ENCODE data around the gene MPZL2. TPM values are rescaled to one million over a fixed set of nuclear protein-coding genes. Genes with fewer than 3 reads are reported as not detected.

Gene MPZL2
- total RNA-seq, 2 experiments from 2014 or later, result 15.8 to 17.8 TPM

DNA sequence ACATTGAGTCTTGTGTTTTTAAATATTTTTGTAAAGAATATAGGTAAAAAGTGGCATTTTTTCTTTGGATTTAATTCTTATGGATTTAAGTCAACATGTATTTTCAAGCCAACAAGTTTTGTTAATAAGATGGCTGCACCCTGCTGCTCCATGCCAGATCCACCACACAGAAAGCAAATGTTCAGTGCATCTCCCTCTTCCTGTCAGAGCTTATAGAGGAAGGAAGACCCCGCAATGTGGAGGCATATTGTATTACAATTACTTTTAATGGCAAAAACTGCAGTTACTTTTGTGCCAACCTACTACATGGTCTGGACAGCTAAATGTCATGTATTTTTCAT is 40.1 kb upstream of the MPZL2 start:
- Mint-ChIP-seq H3K4me1 (ENCODE audit: low read depth) (peaks cover 61% of the 10 kb centered on the region), H3K27ac (peak overlapping the region; percentile 100), H3K27me3 (no peaks in the 10 kb centered on the region), H3K36me3 (peaks cover 40% of the 10 kb centered on the region), H3K4me3 (peak overlapping the region; percentile 100), H3K9me3 (no peaks in the 10 kb centered on the region)
- POLR2A ChIA-PET, result interaction anchor here (1.0 to 2.6 kb wide), 7 partner anchors 8 to 106 kb away, joined by 3 to 17 read pairs (median 5); no protein-coding TSS in a partner anchor
- DNase-seq, result no peak
- intact Hi-C loops (cut with micrococcal nuclease), result loop anchor here (1.0 to 2.0 kb wide), 3 partner anchors 63 to 694 kb away; partner anchors contain the start of genes CENATAC and KMT2A
- CTCF ChIA-PET, result interaction anchor here (1.2 to 8.8 kb wide), 7 partner anchors 8 to 106 kb away, joined by 3 to 67 read pairs (median 10); partner anchors contain the start of genes CD3D and CD3G

DNA sequence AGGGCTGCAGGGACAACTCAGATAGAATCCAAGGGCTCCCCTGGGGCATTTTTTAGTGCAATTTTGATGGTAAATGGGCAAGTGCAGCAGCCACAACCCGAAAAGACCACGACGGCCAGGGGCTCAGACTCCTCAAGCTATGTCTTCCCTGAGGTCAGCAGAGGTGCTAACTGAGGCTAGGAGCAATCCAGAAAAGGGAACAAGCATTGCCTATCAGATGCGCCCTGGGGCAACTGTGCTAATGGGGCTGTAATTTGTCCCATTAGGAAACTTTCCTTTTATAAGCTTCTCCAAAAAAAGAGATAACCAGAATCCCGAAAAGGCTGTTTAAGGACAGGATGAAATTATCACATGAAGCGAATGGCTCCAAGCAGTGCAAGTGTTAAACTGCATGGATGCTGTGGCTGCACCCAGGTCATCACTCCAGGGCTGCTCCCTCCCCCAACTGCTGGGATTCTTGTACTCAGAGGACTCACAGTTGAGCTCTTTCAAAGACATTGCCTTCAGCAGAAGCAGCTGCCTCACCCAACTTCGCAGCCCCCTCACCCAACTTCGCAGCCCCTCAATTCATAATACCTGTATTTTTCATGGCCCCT is 37.6 kb upstream of the MPZL2 start:
- intact Hi-C loops (cut with micrococcal nuclease), result no loop called here
- CTCF ChIA-PET, result interaction anchor here (0.6 to 1.8 kb wide), 3 partner anchors 11 to 65 kb away, joined by 3 to 5 read pairs (median 3); no protein-coding TSS in a partner anchor
- Mint-ChIP-seq H3K4me3 (no peak overlapping the region), H3K9me3 (no peaks in the 10 kb centered on the region), H3K4me1 (ENCODE audit: low read depth) (peaks cover 36% of the 10 kb centered on the region), H3K36me3 (peaks cover 15% of the 10 kb centered on the region), H3K27ac (peak overlapping the region; percentile 10), H3K27me3 (no peaks in the 10 kb centered on the region)
- POLR2A ChIA-PET, result no interaction called here
- no peak for DNase-seq

DNA sequence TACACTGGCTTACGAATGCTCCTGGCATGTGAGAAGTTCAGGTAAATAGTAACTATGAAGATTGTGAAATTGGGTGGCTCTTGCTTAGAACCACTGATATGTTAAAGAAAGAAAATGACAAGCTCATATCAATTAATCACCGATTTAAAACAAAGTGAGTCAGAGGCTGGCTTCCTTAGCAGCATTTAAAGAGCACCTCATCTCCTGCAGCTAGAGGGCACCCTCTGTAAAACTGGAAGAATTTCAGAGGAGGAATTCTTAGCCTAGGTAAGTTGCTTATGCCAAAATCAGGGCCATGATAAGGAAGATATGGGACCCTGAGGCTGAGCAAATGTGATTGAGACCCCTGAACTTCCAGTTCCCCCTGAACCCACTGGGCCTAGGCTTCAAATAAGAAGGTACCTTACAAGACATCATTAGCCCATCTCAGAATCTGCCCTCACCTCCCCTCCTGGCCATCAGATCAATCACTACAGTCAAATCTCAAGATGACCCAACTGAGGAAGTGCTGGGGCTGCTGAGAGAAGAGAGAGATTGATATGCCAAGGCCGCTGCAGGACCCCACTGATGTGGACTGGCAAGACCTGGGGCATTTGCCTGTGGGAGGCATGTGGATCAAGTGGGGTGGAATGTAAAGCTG is 31.8 kb upstream of the MPZL2 start:
- no peaks in the 10 kb centered on the region for H3K9me3 Mint-ChIP-seq
- peak overlapping the region; percentile 61 for H3K27ac Mint-ChIP-seq
- peak; percentile 63 for DNase-seq
- POLR2A ChIA-PET, result interaction anchor here (1.1 to 1.9 kb wide), 5 partner anchors 9 to 97 kb away, joined by 3 to 11 read pairs (median 4); partner anchors contain the start of genes CD3E and MPZL3
- CTCF ChIA-PET, result interaction anchor here (0.6 to 2.5 kb wide), 67 partner anchors 9 to 489 kb away, joined by 3 to 67 read pairs (median 4); partner anchors contain the start of genes CD3D, CD3E, CD3G and JAML
- intact Hi-C loops (cut with micrococcal nuclease), result loop anchor here (1.0 to 5.0 kb wide), 2 partner anchors 191 to 270 kb away; no protein-coding TSS in a partner anchor
- H3K27me3 Mint-ChIP-seq, result no peaks in the 10 kb centered on the region
- H3K4me3 Mint-ChIP-seq, result peak overlapping the region; percentile 22
- H3K36me3 Mint-ChIP-seq, result no peaks in the 10 kb centered on the region
- H3K4me1 Mint-ChIP-seq (ENCODE audit: low read depth), result peaks cover 17% of the 10 kb centered on the region

DNA sequence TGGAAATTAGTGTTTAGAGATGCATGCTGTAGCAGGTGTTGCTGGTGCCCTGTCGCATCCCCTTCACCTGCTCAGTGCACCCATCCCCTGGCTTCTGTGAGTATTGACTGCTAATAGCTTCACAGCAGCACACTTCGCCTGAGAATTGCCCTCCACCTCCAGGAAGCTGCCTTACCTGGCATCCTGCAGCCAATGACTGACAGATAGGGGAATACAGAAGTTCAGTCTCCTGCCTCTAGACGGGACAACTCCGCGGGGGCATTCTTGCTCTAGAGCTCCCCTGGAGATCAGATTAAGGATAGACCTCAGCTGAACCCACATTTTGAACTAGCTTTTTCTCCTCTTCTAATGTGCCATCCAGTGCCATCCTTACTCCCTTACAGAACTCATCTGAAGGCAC is 31.1 kb upstream of the MPZL2 start:
- Mint-ChIP-seq H3K36me3 (no peaks in the 10 kb centered on the region), H3K4me3 (no peak overlapping the region), H3K27me3 (no peaks in the 10 kb centered on the region), H3K9me3 (no peaks in the 10 kb centered on the region), H3K27ac (peak overlapping the region; percentile 61), H3K4me1 (ENCODE audit: low read depth) (peaks cover 20% of the 10 kb centered on the region)
- no peak for DNase-seq
- intact Hi-C loops (cut with micrococcal nuclease), result loop anchor here (5.0 kb wide), 1 partner anchor 192 kb away; no protein-coding TSS in a partner anchor
- ChIA-PET CTCF (interaction anchor here (0.6 to 2.5 kb wide), 66 partner anchors 8 to 488 kb away, joined by 3 to 67 read pairs (median 4); partner anchors contain the start of genes CD3D, CD3E, CD3G and JAML), POLR2A (interaction anchor here (1.1 to 1.9 kb wide), 5 partner anchors 10 to 97 kb away, joined by 3 to 11 read pairs (median 4); partner anchors contain the start of genes CD3E and MPZL3)

DNA sequence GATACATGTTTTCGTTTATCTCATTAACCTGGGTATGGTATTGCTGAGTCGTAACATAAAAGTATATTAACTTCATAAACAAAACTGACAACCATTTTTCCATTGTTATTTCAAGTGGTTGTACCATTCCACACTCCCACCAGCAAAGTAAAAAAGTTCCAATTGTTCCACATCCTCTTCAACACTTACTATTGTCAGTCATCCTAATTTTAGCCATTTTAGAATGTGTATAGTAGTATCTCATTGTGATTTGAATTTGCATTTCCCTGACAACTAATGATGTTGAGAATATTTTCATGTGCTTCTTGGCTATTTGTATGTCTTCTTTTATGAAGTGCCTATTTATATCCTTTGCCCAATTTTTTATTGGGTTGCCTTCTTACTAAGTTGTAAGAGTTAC is 30.0 kb upstream of the MPZL2 start:
- Mint-ChIP-seq H3K9me3 (peaks cover 2% of the 10 kb centered on the region), H3K4me3 (no peak overlapping the region), H3K4me1 (ENCODE audit: low read depth) (peaks cover 20% of the 10 kb centered on the region), H3K27ac (no peak overlapping the region), H3K36me3 (no peaks in the 10 kb centered on the region), H3K27me3 (no peaks in the 10 kb centered on the region)
- no peak for DNase-seq
- intact Hi-C loops (cut with micrococcal nuclease), result no loop called here
- ChIA-PET POLR2A (no interaction called here), CTCF (interaction anchor here (0.8 to 2.5 kb wide), 3 partner anchors 28 to 221 kb away, joined by 3 to 29 read pairs (median 4); partner anchors contain the start of gene CD3D)

DNA sequence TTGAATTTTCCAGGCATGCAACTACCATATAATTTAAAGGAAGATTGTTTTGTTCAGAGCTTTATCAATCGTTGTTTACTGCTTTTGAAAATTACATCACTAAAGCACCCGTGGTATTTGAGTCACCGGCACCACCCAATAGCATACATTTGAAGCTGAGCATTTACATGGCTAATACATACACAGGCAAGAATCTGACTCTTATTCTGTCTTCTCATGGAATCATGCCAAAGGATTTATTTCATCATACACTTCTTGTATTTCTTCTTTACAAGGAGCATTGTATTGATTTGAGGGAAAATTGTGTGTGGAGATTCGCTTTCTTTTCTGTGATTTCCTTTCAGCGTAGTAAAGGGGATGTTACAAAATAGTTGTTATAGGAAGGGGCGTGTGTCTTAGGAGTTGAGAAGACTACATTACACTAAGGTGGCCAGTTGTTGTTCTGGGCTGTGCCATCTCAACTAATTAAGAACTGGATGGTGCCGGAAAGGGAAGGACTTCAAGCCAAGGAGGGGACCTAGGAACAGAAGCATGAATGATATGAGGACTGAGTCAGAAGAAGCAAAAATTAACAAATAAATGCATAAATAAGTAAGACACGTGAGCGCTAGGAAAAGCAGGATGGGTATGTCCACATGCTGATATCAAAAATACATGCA is 27.5 kb upstream of the MPZL2 start:
- ChIA-PET CTCF (interaction anchor here (0.7 to 6.9 kb wide), 19 partner anchors 10 to 148 kb away, joined by 3 to 82 read pairs (median 4); partner anchors contain the start of genes JAML and SCN4B), POLR2A (interaction anchor here (0.7 kb wide), 1 partner anchor 120 kb away, joined by 3 read pairs; no protein-coding TSS in a partner anchor)
- Mint-ChIP-seq H3K27me3 (no peaks in the 10 kb centered on the region), H3K4me1 (ENCODE audit: low read depth) (peaks cover 20% of the 10 kb centered on the region), H3K9me3 (peaks cover 2% of the 10 kb centered on the region), H3K27ac (no peak overlapping the region), H3K4me3 (no peak overlapping the region), H3K36me3 (no peaks in the 10 kb centered on the region)
- no peak for DNase-seq
- intact Hi-C loops (cut with micrococcal nuclease), result loop anchor here (1.0 kb wide), 2 partner anchors 93 to 146 kb away; no protein-coding TSS in a partner anchor

DNA sequence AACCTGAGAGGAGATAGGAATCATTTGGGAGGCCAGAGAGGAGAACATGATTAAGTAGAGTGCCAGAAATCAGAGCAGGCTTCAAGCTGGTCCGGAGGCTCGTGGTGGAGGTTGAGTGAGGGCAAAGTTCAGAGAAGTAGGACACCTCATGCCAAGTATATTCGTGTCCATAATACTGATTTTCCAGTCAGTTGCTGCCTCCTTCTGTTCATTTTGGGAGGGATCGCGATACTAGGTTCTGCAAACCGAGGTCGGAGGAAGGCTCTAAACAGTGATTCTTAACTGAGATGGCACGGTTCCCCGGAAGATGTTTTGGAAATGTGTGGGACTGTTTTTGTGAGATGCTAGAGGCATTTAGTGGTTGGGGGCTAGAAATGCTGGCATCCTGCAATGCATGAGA is 26.8 kb upstream of the MPZL2 start:
- no peaks in the 10 kb centered on the region for H3K36me3 Mint-ChIP-seq
- no peak overlapping the region for H3K4me3 Mint-ChIP-seq
- H3K27ac Mint-ChIP-seq, result peak overlapping the region; percentile 23
- peak; percentile 61 for DNase-seq
- ChIA-PET POLR2A (interaction anchor here (0.7 kb wide), 1 partner anchor 119 kb away, joined by 3 read pairs; no protein-coding TSS in a partner anchor), CTCF (interaction anchor here (0.7 to 6.9 kb wide), 18 partner anchors 11 to 483 kb away, joined by 3 to 82 read pairs (median 5); partner anchors contain the start of genes JAML and SCN4B)
- H3K4me1 Mint-ChIP-seq (ENCODE audit: low read depth), result peaks cover 14% of the 10 kb centered on the region
- no peaks in the 10 kb centered on the region for H3K27me3 Mint-ChIP-seq
- peaks cover 2% of the 10 kb centered on the region for H3K9me3 Mint-ChIP-seq
- intact Hi-C loops (cut with micrococcal nuclease), result loop anchor here (1.0 kb wide), 2 partner anchors 93 to 146 kb away; no protein-coding TSS in a partner anchor

DNA sequence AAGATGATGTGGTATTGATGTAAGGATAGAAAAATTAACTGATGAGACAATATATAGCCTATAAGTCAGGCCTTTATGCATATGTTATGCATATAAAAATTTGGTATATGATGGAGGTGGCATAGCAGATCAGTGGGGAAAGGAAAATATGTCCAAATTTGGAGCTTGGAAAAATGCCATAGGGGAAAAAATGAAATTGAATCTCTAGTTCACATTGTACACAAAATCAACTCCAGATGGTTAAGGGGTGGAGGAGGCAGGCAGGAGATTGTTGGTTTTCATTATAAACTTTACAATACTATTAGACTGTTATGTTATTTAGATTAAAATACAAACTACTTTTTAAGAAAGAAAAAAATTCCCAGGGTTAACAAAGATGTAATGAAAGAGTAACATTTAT is 25.3 kb upstream of the MPZL2 start:
- ChIA-PET CTCF (interaction anchor here (1.0 to 6.9 kb wide), 5 partner anchors 33 to 146 kb away, joined by 3 to 82 read pairs (median 5); partner anchors contain the start of gene MPZL3), POLR2A (interaction anchor here (0.7 kb wide), 1 partner anchor 43 kb away, joined by 6 read pairs; no protein-coding TSS in a partner anchor)
- Mint-ChIP-seq H3K4me3 (no peak overlapping the region), H3K4me1 (ENCODE audit: low read depth) (peaks cover 9% of the 10 kb centered on the region), H3K9me3 (peaks cover 2% of the 10 kb centered on the region), H3K27me3 (no peaks in the 10 kb centered on the region), H3K27ac (no peak overlapping the region), H3K36me3 (no peaks in the 10 kb centered on the region)
- intact Hi-C loops (cut with micrococcal nuclease), result no loop called here
- DNase-seq, result no peak

DNA sequence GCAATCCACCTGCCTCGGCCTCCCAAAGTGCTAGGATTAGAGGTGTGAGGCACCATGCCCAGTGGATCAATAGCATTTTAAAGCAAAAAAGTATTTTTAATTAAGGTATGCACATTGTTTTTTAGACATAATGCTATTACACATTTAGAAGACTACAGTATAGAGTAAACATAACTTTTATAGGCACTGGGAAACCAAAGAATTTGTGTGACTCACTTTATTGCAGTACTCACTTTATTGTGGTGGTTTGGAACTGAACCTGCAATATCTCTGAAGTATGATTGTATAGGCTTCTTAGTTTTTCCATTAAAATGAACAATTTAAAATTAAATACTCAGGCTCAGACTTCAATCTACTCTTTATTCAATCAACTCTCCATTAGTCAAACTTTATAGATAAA is 22.9 kb upstream of the MPZL2 start:
- no peaks in the 10 kb centered on the region for H3K36me3 Mint-ChIP-seq
- intact Hi-C loops (cut with micrococcal nuclease), result no loop called here
- POLR2A ChIA-PET, result no interaction called here
- no peak overlapping the region for H3K27ac Mint-ChIP-seq
- no peaks in the 10 kb centered on the region for H3K27me3 Mint-ChIP-seq
- DNase-seq, result no peak
- peaks cover 2% of the 10 kb centered on the region for H3K9me3 Mint-ChIP-seq
- H3K4me3 Mint-ChIP-seq, result no peak overlapping the region
- peaks cover 29% of the 10 kb centered on the region for H3K4me1 Mint-ChIP-seq (ENCODE audit: low read depth)
- CTCF ChIA-PET, result interaction anchor here (1.1 to 6.9 kb wide), 2 partner anchors 9 to 88 kb away, joined by 5 to 82 read pairs; no protein-coding TSS in a partner anchor

DNA sequence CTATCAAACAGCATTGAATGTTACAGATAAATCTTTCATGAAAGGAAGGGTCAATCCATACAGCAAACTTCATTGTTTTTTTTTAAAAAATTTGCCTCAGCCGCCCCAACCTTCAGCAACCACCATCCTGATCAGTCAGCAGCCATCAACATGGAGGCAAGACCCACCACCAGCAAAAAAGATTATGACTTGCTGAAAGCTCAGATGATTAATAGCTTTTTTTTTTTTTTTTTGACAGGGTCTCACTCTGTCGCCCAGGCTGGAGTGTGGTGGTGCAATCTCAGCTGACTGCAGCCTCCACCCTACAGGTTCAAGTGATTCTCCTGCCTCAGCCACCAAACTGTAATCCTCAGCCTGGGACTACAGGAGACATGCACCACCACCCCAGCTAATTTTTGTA is 22.4 kb upstream of the MPZL2 start:
- intact Hi-C loops (cut with micrococcal nuclease), result no loop called here
- no peaks in the 10 kb centered on the region for H3K27me3 Mint-ChIP-seq

DNA sequence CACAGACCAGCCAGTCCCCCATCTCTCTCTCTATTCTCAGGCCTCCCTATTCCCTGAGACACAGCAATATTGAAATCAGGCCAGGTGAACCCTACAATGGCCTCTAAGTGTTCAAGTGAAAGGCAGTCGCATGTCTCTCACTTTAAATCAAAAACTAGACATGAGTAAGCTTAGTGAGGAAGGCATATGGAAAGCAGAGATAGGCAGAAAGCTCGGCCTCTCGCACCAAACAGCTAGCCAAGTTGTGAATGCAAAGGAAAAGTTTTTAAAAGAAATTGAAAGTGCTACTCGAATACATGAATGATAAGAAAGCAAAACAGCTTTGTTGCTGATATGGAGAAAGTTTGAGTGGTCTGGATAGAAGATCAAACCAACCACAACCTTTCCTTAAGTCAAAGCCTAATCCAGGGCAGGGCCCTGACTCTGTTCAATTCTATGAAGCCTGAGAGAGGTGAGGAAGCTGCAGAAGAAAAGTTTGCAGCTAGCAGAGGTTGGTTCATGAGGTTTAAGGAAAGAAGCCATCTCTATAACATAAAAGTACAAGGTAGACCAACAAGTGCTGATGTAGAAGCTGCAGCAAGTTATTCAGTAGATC is 19.8 kb upstream of the MPZL2 start:
- H3K27ac Mint-ChIP-seq, result peak overlapping the region; percentile 47
- DNase-seq, result peak; percentile 51
- H3K27me3 Mint-ChIP-seq, result no peaks in the 10 kb centered on the region
- no peaks in the 10 kb centered on the region for H3K36me3 Mint-ChIP-seq
- intact Hi-C loops (cut with micrococcal nuclease), result no loop called here
- POLR2A ChIA-PET, result interaction anchor here (0.7 to 1.2 kb wide), 4 partner anchors 32 to 70 kb away, joined by 3 to 6 read pairs (median 4); no protein-coding TSS in a partner anchor
- H3K4me1 Mint-ChIP-seq (ENCODE audit: low read depth), result peaks cover 31% of the 10 kb centered on the region
- no peak overlapping the region for H3K4me3 Mint-ChIP-seq
- H3K9me3 Mint-ChIP-seq, result no peaks in the 10 kb centered on the region
- CTCF ChIA-PET, result interaction anchor here (0.9 to 5.0 kb wide), 4 partner anchors 12 to 112 kb away, joined by 3 to 33 read pairs (median 6); no protein-coding TSS in a partner anchor

More for the DNA sequence above, 22.4 kb upstream of the MPZL2 start:
- no peaks in the 10 kb centered on the region for H3K36me3 Mint-ChIP-seq
- no peak for DNase-seq
- H3K4me1 Mint-ChIP-seq (ENCODE audit: low read depth), result peaks cover 32% of the 10 kb centered on the region
- no peak overlapping the region for H3K4me3 Mint-ChIP-seq
- ChIA-PET CTCF (interaction anchor here (1.1 to 6.9 kb wide), 2 partner anchors 9 to 88 kb away, joined by 5 to 82 read pairs; no protein-coding TSS in a partner anchor), POLR2A (no interaction called here)
- H3K27ac Mint-ChIP-seq, result no peak overlapping the region
- H3K9me3 Mint-ChIP-seq, result peaks cover 2% of the 10 kb centered on the region
